Upper lobe of left lung (tissue), 4 donors: ENCODE results near the gene TMEM43.

ENCODE experiments used
- CTCF ChIP-seq, 6 experiments: fragments of 450-650 bp in 4 of 6; fragments of 200-600 bp in 2 of 6; sonication (generic) in 2 of 6; IDR thresholded peaks; one replicate each; pipeline ENCODE4 v1.5.1; 2016 to 2019; ENCODE audit warnings: antibody characterized with exemption in 6 of 6
- EP300 ChIP-seq, 4 donors: sonication (generic); formaldehyde crosslinking; IDR thresholded peaks; one replicate each; pipeline ENCODE4 v1.5.1; 2017; ENCODE audit warnings: antibody characterized with exemption in 4 of 4, control low read depth in 2 of 4
- POLR2A ChIP-seq, 4 donors: fragments of 450-650 bp; IDR thresholded peaks; one replicate each; pipeline ENCODE4 v1.5.1; 2016 to 2017; ENCODE audit warnings: antibody characterized with exemption in 4 of 4, mild to moderate bottlenecking in 2 of 4
- POLR2AphosphoS5 ChIP-seq, 2 donors: sonication (generic); formaldehyde crosslinking; IDR thresholded peaks; one replicate each; pipeline ENCODE4 v1.5.1; 2017; ENCODE audit warnings: antibody characterized with exemption in 2 of 2

GRCh38 chr3:14156201-14156600 lies 31.3 kb downstream of the TMEM43 start:
- no peak for TF ChIP-seq CTCF (IDR thresholded peaks at IDR 0.05)
- TF ChIP-seq POLR2A (IDR thresholded peaks at IDR 0.05), result no peak
- no peak for TF ChIP-seq POLR2AphosphoS5 (IDR thresholded peaks at IDR 0.05)
- no peak for TF ChIP-seq EP300 (IDR thresholded peaks at IDR 0.05)
